ENCODE results near the gene SLC9A5.

DNA sequence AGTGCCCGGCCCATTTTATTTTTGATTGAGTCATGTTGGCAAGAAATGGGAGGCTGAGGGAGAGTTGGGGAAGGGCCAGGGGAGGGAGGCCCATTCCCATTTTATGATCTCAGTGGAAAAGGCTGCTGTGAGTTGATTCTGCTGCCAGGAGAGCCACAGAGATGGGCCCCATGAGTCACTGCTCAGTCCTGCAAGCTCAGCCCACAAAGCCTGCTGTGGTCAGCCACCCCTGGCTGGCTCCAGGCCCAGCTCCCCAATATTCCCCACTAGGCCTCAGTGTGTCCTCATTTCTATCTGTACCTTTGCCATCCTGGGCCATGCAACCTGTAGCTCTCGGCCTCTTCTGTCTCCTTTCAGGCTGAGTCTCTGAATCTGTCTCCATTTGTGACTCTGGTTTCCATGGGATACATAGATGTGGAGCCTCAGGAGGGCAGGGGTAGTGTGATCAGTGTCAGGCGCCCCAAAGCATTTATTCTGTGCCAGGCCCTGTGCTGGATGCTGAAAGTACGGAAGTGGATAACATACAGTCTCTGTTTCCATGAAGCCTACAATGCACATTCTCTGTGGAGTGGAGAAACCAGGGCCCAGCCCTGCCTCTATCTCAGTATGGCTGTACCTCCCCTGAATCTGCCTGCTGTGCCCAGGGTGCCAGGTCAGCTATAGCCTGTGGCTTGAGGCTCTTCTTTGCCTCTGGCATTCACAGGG lies 28.7 kb downstream of the SLC9A5 start:
- TF ChIP-seq POLR2A (IDR thresholded peaks at IDR 0.05) (no peak), POLR2AphosphoS5 (IDR thresholded peaks at IDR 0.05) (no peak)
- TF ChIP-seq, protein P1, sequence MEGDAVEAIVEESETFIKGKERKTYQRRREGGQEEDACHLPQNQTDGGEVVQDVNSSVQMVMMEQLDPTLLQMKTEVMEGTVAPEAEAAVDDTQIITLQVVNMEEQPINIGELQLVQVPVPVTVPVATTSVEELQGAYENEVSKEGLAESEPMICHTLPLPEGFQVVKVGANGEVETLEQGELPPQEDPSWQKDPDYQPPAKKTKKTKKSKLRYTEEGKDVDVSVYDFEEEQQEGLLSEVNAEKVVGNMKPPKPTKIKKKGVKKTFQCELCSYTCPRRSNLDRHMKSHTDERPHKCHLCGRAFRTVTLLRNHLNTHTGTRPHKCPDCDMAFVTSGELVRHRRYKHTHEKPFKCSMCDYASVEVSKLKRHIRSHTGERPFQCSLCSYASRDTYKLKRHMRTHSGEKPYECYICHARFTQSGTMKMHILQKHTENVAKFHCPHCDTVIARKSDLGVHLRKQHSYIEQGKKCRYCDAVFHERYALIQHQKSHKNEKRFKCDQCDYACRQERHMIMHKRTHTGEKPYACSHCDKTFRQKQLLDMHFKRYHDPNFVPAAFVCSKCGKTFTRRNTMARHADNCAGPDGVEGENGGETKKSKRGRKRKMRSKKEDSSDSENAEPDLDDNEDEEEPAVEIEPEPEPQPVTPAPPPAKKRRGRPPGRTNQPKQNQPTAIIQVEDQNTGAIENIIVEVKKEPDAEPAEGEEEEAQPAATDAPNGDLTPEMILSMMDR (IDR thresholded peaks at IDR 0.05), result no peak
